B cell (primary cell): Measurements from ENCODE around the gene PIK3CB. TPM values are rescaled to one million over a fixed set of nuclear protein-coding genes. Genes with fewer than 3 reads are reported as not detected.

Experiments
- ATAC-seq: fragments of 200-7000 bp; cut with Tn5 transposase; one replicate; pipeline ENCODE4 v1.10.0; 2021; ENCODE audit warnings: low read depth, mild to moderate bottlenecking, moderate number of reproducible peaks, moderate library complexity
- CTCF ChIA-PET: fragments of 350-600 bp; sonication (Branson Sonifier 250); formaldehyde crosslinking; loops from one replicate; lab custom pipeline; 2021; ENCODE audit warnings: antibody characterized with exemption, inconsistent platforms; lab: Charles Lee
- POLR2A ChIA-PET: fragments of 350-600 bp; sonication (Branson Sonifier 250); formaldehyde crosslinking; loops from one replicate; lab custom pipeline; 2021; ENCODE audit warnings: antibody characterized with exemption; lab: Charles Lee
- DNase-seq: peaks from one replicate; pipeline ENCODE4 v3.0.0; 2013
- H2AFZ ChIP-seq: 2 replicates; pipeline ENCODE4 v1.6.1; 2012; ENCODE audit warnings: mild to moderate bottlenecking, low read depth, low read length; ENCODE audit not compliant: insufficient read depth, poor library complexity, severe bottlenecking
- H3K27ac ChIP-seq, 2 donors: 1 replicate in 1 of 2; 2 replicates in 1 of 2; pipeline ENCODE4 v1.5.1; 2012 to 2013; ENCODE audit warnings: low read length in 2 of 2, mild to moderate bottlenecking in 2 of 2, moderate library complexity in 1 of 2
- H3K27me3 ChIP-seq, 4 experiments: fragments of 200-600 bp in 1 of 4; sonication (generic) in 1 of 4; replicated peaks in 1 of 4; 1 replicate in 2 of 4; 2 replicates in 2 of 4; pipeline versions ENCODE4 v1.6.1 to v1.7.0; 2013 to 2016; ENCODE audit warnings: low read length in 3 of 4, mild to moderate bottlenecking in 2 of 4, mixed read lengths in 1 of 4, moderate library complexity in 1 of 4; ENCODE audit not compliant: insufficient read depth in 4 of 4, control insufficient read depth in 3 of 4; ENCODE audit errors: control extremely low read depth in 1 of 4
- H3K36me3 ChIP-seq, 2 experiments: replicated peaks in 1 of 2; 1 replicate in 1 of 2; 2 replicates in 1 of 2; pipeline versions ENCODE4 v1.6.1 to v1.7.1; 2013; ENCODE audit warnings: low read length in 1 of 2; ENCODE audit not compliant: insufficient read depth in 2 of 2, control insufficient read depth in 1 of 2; ENCODE audit errors: control extremely low read depth in 1 of 2, extremely low read depth in 1 of 2
- H3K4me1 ChIP-seq, 2 donors: fragments of 200-600 bp in 1 of 2; sonication (generic) in 1 of 2; 1 replicate in 1 of 2; 2 replicates in 1 of 2; pipeline versions ENCODE4 v1.5.1 to v1.6.1; 2013 to 2017; ENCODE audit warnings: low read length in 2 of 2; ENCODE audit not compliant: control insufficient read depth in 2 of 2, insufficient read depth in 2 of 2
- H3K4me2 ChIP-seq: replicated peaks from 2 replicates; pipeline ENCODE3; 2012; ENCODE audit warnings: mild to moderate bottlenecking, low read depth, low read length; ENCODE audit not compliant: poor library complexity, severe bottlenecking
- H3K4me3 ChIP-seq, 5 experiments: fragments of 200-600 bp in 1 of 5; sonication (generic) in 1 of 5; 1 replicate in 3 of 5; 2 replicates in 2 of 5; pipeline versions ENCODE4 v1.5.1 to v1.7.0; 2011 to 2016; ENCODE audit warnings: low read length in 4 of 5, mild to moderate bottlenecking in 4 of 5, low read depth in 2 of 5, control low read depth in 1 of 5, moderate library complexity in 1 of 5; ENCODE audit not compliant: insufficient read depth in 1 of 5; ENCODE audit errors: control extremely low read depth in 1 of 5, extremely low read depth in 1 of 5
- H3K79me2 ChIP-seq: fragments of 200-600 bp; sonication (generic); one replicate; pipeline ENCODE4 v1.6.0; 2016; ENCODE audit warnings: low read length; ENCODE audit not compliant: control insufficient read depth, insufficient read depth
- H3K9ac ChIP-seq: fragments of 200-600 bp; sonication (generic); 2 replicates; pipeline ENCODE4 v1.6.1; 2017; ENCODE audit warnings: mild to moderate bottlenecking, low read length, moderate library complexity
- H3K9me3 ChIP-seq, 3 donors: one replicate each; pipeline versions ENCODE4 v1.6.1 to v1.7.1; 2013; ENCODE audit warnings: low read length in 2 of 3; ENCODE audit not compliant: control insufficient read depth in 2 of 3, insufficient read depth in 1 of 3; ENCODE audit errors: control extremely low read depth in 1 of 3
- H4K20me1 ChIP-seq: 2 replicates; pipeline ENCODE4 v1.6.0; 2012; ENCODE audit warnings: mild to moderate bottlenecking, low read length; ENCODE audit not compliant: insufficient read depth, control insufficient read depth, poor library complexity, severe bottlenecking
- H3K27ac Mint-ChIP-seq: one replicate; pipeline ENCODE4 v1.8.0; 2021; ENCODE audit warnings: mixed read lengths
- H3K27me3 Mint-ChIP-seq: one replicate; pipeline ENCODE4 v1.8.0; 2021; ENCODE audit warnings: mixed read lengths
- H3K4me1 Mint-ChIP-seq: one replicate; pipeline ENCODE4 v1.8.0; 2021; ENCODE audit warnings: mixed read lengths
- H3K4me3 Mint-ChIP-seq: one replicate; pipeline ENCODE4 v1.8.0; 2021; ENCODE audit warnings: mixed read lengths
- H3K9me3 Mint-ChIP-seq: one replicate; pipeline ENCODE4 v1.8.0; 2022; ENCODE audit warnings: mixed read lengths; ENCODE audit not compliant: insufficient read depth
- EZH2 ChIP-seq: IDR thresholded peaks from 2 replicates; pipeline ENCODE4 v1.6.1; 2012; ENCODE audit warnings: borderline replicate concordance, low read depth, mild to moderate bottlenecking, moderate library complexity, low read length; ENCODE audit not compliant: insufficient read depth, poor library complexity, severe bottlenecking
- WGBS: methylation state at CpG from one replicate; pipeline ENCODE4 v1.1.5; 2013; ENCODE audit warnings: missing lambda C conversion rate; ENCODE audit not compliant: insufficient coverage; 5-methylcytosine and 5-hydroxymethylcytosine counted together
- intact Hi-C: fragments of 100-400 bp; cut with micrococcal nuclease; formaldehyde crosslinking; loops from one replicate; pipeline ENCODE4 v1.10.0; 2022
- polyA plus RNA-seq: library from polyadenylated mRNA; depleted of rRNA; stranded (reverse); fragments of >200 nt; gene quantifications from 2 replicates; pipeline ENCODE4 v1.2.3, GENCODE V29; 2012
- total RNA-seq, 2 donors: library from RNA; stranded (reverse); fragments of 120-200 nt in 1 of 2; gene quantifications; 1 replicate in 1 of 2; 2 replicates in 1 of 2; pipeline versions ENCODE4 v1.2.3 to v1.2.4, GENCODE V29; 2013 to 2022
- TF ChIP-seq, protein P1 (sequence below): fragments of 200-600 bp; IDR thresholded peaks from one replicate; pipeline ENCODE4 v1.8.0; 2022; ENCODE audit warnings: antibody characterized with exemption, mild to moderate bottlenecking

The PIK3CB gene
- total and polyA plus RNA-seq, 2 donors (not counting 1 experiment from before 2014, with no cell fraction given): 3.6 to 29.4 TPM

DNA sequence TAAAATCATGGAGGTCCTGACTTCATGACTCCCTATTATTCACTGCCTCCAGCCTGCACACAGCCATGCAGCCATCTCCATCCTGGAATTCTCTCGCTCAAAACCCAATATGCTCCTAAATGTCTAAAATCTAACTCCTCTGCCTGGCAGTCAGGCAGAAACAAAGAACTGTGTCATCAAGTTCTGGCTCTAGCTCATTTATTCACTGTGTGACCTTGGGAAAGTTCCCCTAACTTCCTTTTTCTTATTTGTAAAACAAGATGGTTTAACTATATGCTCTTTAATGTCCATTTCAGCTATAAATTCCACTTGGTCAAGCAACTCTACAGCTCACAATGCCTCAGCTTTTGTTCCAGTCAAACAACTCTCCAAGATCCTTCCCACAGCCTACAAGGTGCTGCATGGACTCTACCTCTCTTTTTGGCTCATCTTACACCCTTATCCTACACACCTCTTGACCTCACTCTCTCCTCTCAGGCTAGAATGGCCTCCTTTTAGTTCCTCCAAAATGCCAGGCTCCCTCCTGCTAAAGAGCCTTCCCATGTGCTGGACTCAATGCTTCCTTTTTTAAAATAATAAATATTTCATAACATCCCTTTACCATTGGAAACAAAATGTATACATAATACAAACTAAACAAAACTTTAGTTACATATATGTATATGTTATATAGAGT, 16.4 kb downstream of the PIK3CB start:
- TF ChIP-seq, protein P1, sequence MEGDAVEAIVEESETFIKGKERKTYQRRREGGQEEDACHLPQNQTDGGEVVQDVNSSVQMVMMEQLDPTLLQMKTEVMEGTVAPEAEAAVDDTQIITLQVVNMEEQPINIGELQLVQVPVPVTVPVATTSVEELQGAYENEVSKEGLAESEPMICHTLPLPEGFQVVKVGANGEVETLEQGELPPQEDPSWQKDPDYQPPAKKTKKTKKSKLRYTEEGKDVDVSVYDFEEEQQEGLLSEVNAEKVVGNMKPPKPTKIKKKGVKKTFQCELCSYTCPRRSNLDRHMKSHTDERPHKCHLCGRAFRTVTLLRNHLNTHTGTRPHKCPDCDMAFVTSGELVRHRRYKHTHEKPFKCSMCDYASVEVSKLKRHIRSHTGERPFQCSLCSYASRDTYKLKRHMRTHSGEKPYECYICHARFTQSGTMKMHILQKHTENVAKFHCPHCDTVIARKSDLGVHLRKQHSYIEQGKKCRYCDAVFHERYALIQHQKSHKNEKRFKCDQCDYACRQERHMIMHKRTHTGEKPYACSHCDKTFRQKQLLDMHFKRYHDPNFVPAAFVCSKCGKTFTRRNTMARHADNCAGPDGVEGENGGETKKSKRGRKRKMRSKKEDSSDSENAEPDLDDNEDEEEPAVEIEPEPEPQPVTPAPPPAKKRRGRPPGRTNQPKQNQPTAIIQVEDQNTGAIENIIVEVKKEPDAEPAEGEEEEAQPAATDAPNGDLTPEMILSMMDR: no peak
- TF ChIP-seq EZH2: no peak
- Histone ChIP-seq H3K9ac (no peak overlapping the region), H3K4me1 (peaks cover 5 to 6% of the 10 kb centered on the region in 2 donors), H3K4me3 (no peak overlapping the region), H3K4me2 (no peak overlapping the region), H3K9me3 (no peaks in the 10 kb centered on the region), H4K20me1 (peaks cover 13% of the 10 kb centered on the region), H3K27ac (peak overlapping the region in 1 of 2 donors; percentile 12), H3K36me3 (no peaks in the 10 kb centered on the region), H2AFZ (no peak overlapping the region), H3K79me2 (peaks cover 51% of the 10 kb centered on the region), H3K27me3 (no peaks in the 10 kb centered on the region)
- no peak for DNase-seq
- Mint-ChIP-seq H3K27me3 (no peaks in the 10 kb centered on the region), H3K27ac (peak overlapping the region; percentile 34), H3K4me1 (peaks cover 14% of the 10 kb centered on the region), H3K9me3 (no peaks in the 10 kb centered on the region), H3K4me3 (no peak overlapping the region)
- no peak for ATAC-seq
- intact Hi-C loops: no loop called here
- 100% methylated on average over 1 of the region's 1 CpG for WGBS
- ChIA-PET POLR2A (no interaction called here), CTCF (interaction anchor here (1.1 kb wide), 1 partner anchor 97 kb away, joined by 4 read pairs; no protein-coding TSS in a partner anchor)

DNA sequence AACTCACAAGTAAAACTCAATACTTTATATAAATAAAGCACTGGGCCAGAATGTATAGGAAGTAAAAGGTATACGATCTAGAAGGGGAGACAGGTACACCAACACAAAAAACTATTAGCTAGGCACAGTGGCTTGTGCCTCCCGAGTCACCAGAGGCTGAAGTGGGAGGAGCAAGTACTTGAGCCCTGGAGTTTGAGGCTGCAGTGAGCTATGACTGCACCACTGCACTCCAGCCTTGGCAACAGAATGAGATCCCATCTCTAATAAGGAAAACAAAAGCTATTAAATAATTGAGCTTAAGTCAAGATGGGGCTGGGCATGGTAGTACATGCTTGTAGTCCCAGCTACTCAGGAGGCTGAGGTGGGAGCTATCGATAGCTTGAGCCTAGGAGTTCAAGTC, 17.0 kb downstream of the PIK3CB start:
- no peak for TF ChIP-seq EZH2
- TF ChIP-seq, protein P1: no peak
- ATAC-seq (no peak), DNase-seq (no peak)
- Histone ChIP-seq H3K27ac (no peak overlapping the region), H3K4me3 (no peak overlapping the region), H3K4me1 (peaks cover 5 to 6% of the 10 kb centered on the region in 2 donors), H3K9ac (no peak overlapping the region), H3K9me3 (no peaks in the 10 kb centered on the region), H3K36me3 (no peaks in the 10 kb centered on the region), H4K20me1 (peaks cover 13% of the 10 kb centered on the region), H2AFZ (no peak overlapping the region), H3K27me3 (no peaks in the 10 kb centered on the region), H3K4me2 (no peak overlapping the region), H3K79me2 (peaks cover 57% of the 10 kb centered on the region)
- no peak overlapping the region for H3K27ac Mint-ChIP-seq
- H3K4me3 Mint-ChIP-seq: no peak overlapping the region
- ChIA-PET POLR2A (no interaction called here), CTCF (interaction anchor here (1.1 kb wide), 1 partner anchor 98 kb away, joined by 4 read pairs; no protein-coding TSS in a partner anchor)
- H3K27me3 Mint-ChIP-seq: no peaks in the 10 kb centered on the region
- H3K9me3 Mint-ChIP-seq: no peaks in the 10 kb centered on the region
- H3K4me1 Mint-ChIP-seq: peaks cover 14% of the 10 kb centered on the region
- WGBS: 100% methylated on average over 1 of the region's 3 CpGs
- intact Hi-C loops: no loop called here
